ENCODE results near the gene CYP2C9.

CYP2C9 gene

GRCh38 chr10:94983555-94983954, 45.1 kb downstream of the CYP2C9 start:
- H3K4me2 ChIP-seq (ENCODE audit: low read length): no peak overlapping the region
- no peaks in the 10 kb centered on the region for H3K27me3 ChIP-seq (ENCODE audit: control insufficient read depth, low read length)
- H3K79me2 ChIP-seq (ENCODE audit: control insufficient read depth, low read length): no peaks in the 10 kb centered on the region
- H3K36me3 ChIP-seq (ENCODE audit: control insufficient read depth, low read length): no peaks in the 10 kb centered on the region
- H4K20me1 ChIP-seq (ENCODE audit: control insufficient read depth, insufficient read depth, low read depth, low read length): no peaks in the 10 kb centered on the region
- H3K9me2 ChIP-seq (replicated peaks; ENCODE audit: control insufficient read depth, low read length): no peaks in the 10 kb centered on the region
- H3F3A ChIP-seq (ENCODE audit: control insufficient read depth, insufficient read depth): no peaks in the 10 kb centered on the region
- no peak overlapping the region for H3K4me3 ChIP-seq (ENCODE audit: low read length)
- H3K4me1 ChIP-seq (ENCODE audit: control insufficient read depth, low read length): no peaks in the 10 kb centered on the region
- H3K27ac ChIP-seq (ENCODE audit: low read depth, low read length): no peak overlapping the region
- TF ChIP-seq CTCF (IDR thresholded peaks at IDR 0.05; ENCODE audit: low read depth, low read length, poor library complexity, severe bottlenecking): no peak
- no peak for TF ChIP-seq EZH2phosphoT487 (IDR thresholded peaks at IDR 0.05; ENCODE audit: borderline replicate concordance, low read length)
- no peaks in the 10 kb centered on the region for H3K9me3 ChIP-seq (ENCODE audit: control insufficient read depth, insufficient read depth, low read length)

GRCh38 chr10:94989192-94989591, 50.7 kb downstream of the CYP2C9 start:
- Histone ChIP-seq H3K4me1 (ENCODE audit: control insufficient read depth, low read length) (no peaks in the 10 kb centered on the region), H3K79me2 (ENCODE audit: control insufficient read depth, low read length) (no peaks in the 10 kb centered on the region), H3K4me3 (ENCODE audit: low read length) (no peak overlapping the region), H4K20me1 (ENCODE audit: control insufficient read depth, insufficient read depth, low read depth, low read length) (no peaks in the 10 kb centered on the region), H3K9me2 (replicated peaks; ENCODE audit: control insufficient read depth, low read length) (no peaks in the 10 kb centered on the region), H3K27ac (ENCODE audit: low read depth, low read length) (no peak overlapping the region), H3K36me3 (ENCODE audit: control insufficient read depth, low read length) (no peaks in the 10 kb centered on the region), H3K4me2 (ENCODE audit: low read length) (no peak overlapping the region), H3F3A (ENCODE audit: control insufficient read depth, insufficient read depth) (no peaks in the 10 kb centered on the region), H3K9me3 (ENCODE audit: control insufficient read depth, insufficient read depth, low read length) (peaks cover 10% of the 10 kb centered on the region; the same call in 1 of the 2 replicates), H3K27me3 (ENCODE audit: control insufficient read depth, low read length) (no peaks in the 10 kb centered on the region)
- TF ChIP-seq EZH2phosphoT487 (IDR thresholded peaks at IDR 0.05; ENCODE audit: borderline replicate concordance, low read length): no peak
- no peak for TF ChIP-seq CTCF (IDR thresholded peaks at IDR 0.05; ENCODE audit: low read depth, low read length, poor library complexity, severe bottlenecking)

GRCh38 chr10:94991243-94991888, 52.9 kb downstream of the CYP2C9 start:
- no peaks in the 10 kb centered on the region for H3K79me2 ChIP-seq (ENCODE audit: control insufficient read depth, low read length)
- no peak overlapping the region for H3K27ac ChIP-seq (ENCODE audit: low read depth, low read length)
- H3K9me2 ChIP-seq (replicated peaks; ENCODE audit: control insufficient read depth, low read length): no peaks in the 10 kb centered on the region
- no peaks in the 10 kb centered on the region for H3F3A ChIP-seq (ENCODE audit: control insufficient read depth, insufficient read depth)
- peaks cover 10% of the 10 kb centered on the region; the same call in 1 of the 2 replicates for H3K9me3 ChIP-seq (ENCODE audit: control insufficient read depth, insufficient read depth, low read length)
- H4K20me1 ChIP-seq (ENCODE audit: control insufficient read depth, insufficient read depth, low read depth, low read length): no peaks in the 10 kb centered on the region
- H3K27me3 ChIP-seq (ENCODE audit: control insufficient read depth, low read length): no peaks in the 10 kb centered on the region
- TF ChIP-seq CTCF (IDR thresholded peaks at IDR 0.05; ENCODE audit: low read depth, low read length, poor library complexity, severe bottlenecking): no peak
- no peak for TF ChIP-seq EZH2phosphoT487 (IDR thresholded peaks at IDR 0.05; ENCODE audit: borderline replicate concordance, low read length)
- H3K36me3 ChIP-seq (ENCODE audit: control insufficient read depth, low read length): no peaks in the 10 kb centered on the region
- no peak overlapping the region for H3K4me2 ChIP-seq (ENCODE audit: low read length)
- no peak overlapping the region for H3K4me3 ChIP-seq (ENCODE audit: low read length)
- H3K4me1 ChIP-seq (ENCODE audit: control insufficient read depth, low read length): no peaks in the 10 kb centered on the region

Data from DOHH2 (cell line).